ENCODE measurements around the gene AGFG1.
A peak's percentile ranks its signal among the peaks of the same experiment; 100 is the strongest.

AGFG1 gene

GRCh38 chr2:227466887-227467600 is 4.9 kb upstream of the AGFG1 start:
- H3K4me3 ChIP-seq (ENCODE audit: control insufficient read depth, low read depth, low read length): no peak overlapping the region
- DNase-seq (ENCODE audit: low read depth): no peak
- no peak for TF ChIP-seq CTCF (IDR thresholded peaks at IDR 0.05; ENCODE audit: control insufficient read depth, insufficient read depth, low read depth, low read length, missing control alignments)

GRCh38 chr2:227471412-227471811 is 544 bp upstream of the AGFG1 start:
- no peak for TF ChIP-seq CTCF (IDR thresholded peaks at IDR 0.05; ENCODE audit: control insufficient read depth, insufficient read depth, low read depth, low read length, missing control alignments)
- DNase-seq (ENCODE audit: low read depth): no peak
- H3K4me3 ChIP-seq (ENCODE audit: control insufficient read depth, low read depth, low read length): no peak overlapping the region

GRCh38 chr2:227472265-227473121 is 537 bp downstream of the AGFG1 start:
- no peak for DNase-seq (ENCODE audit: low read depth)
- H3K4me3 ChIP-seq (ENCODE audit: control insufficient read depth, low read depth, low read length): peak overlapping the region; percentile 79
- TF ChIP-seq CTCF (IDR thresholded peaks at IDR 0.05; ENCODE audit: control insufficient read depth, insufficient read depth, low read depth, low read length, missing control alignments): no peak

GRCh38 chr2:227473122-227473461 is 1.1 kb downstream of the AGFG1 start:
- DNase-seq (ENCODE audit: low read depth): no peak
- peak overlapping the region; percentile 79 for H3K4me3 ChIP-seq (ENCODE audit: control insufficient read depth, low read depth, low read length)
- TF ChIP-seq CTCF (IDR thresholded peaks at IDR 0.05; ENCODE audit: control insufficient read depth, insufficient read depth, low read depth, low read length, missing control alignments): no peak

- no peak overlapping the region for H3K4me3 ChIP-seq (ENCODE audit: control insufficient read depth, low read depth, low read length)
- TF ChIP-seq CTCF (IDR thresholded peaks at IDR 0.05; ENCODE audit: control insufficient read depth, insufficient read depth, low read depth, low read length, missing control alignments): no peak
- DNase-seq (ENCODE audit: low read depth): no peak
Measured at GRCh38 chr2:227473806-227474205, 1.9 kb downstream of the AGFG1 start.

- DNase-seq (ENCODE audit: low read depth): no peak
- TF ChIP-seq CTCF (IDR thresholded peaks at IDR 0.05; ENCODE audit: control insufficient read depth, insufficient read depth, low read depth, low read length, missing control alignments): no peak
- H3K4me3 ChIP-seq (ENCODE audit: control insufficient read depth, low read depth, low read length): no peak overlapping the region
Measured at GRCh38 chr2:227474410-227474809, 2.5 kb downstream of the AGFG1 start.
